ENCODE data around the gene C17orf78.

DNA sequence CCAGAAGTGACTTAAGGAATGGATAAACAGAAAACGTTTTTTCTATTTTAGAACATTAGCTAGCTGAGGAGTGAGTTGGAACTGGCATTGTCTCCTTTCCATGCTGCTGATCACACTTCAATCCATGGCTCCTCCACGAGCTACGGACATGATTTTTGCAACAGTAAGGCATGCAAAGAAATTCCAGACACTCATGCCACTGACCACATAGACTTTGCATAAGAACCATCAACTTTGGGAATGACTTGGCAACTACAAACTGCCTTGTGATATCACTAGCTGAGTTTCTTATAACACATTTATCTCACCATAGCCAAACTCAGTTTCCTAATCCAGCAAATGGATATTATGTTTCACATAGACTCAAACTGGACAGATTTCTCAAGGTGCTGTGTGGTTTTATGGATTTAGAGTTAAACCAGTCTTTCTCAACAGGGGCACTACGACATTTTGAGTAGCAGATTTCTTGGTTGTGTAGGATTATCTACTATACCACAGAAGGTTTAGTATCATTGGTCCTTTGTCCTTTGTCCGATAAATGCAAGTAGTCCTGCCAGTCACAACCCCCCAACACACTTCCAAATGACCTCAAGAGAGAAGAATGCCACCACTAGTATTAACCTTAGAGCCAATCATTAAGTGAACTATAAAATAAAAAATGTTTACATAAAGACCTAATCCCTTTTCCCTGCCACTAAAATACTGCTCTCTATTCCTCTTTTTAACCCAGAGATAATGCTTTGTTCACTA, 48.3 kb upstream of the C17orf78 start:
- TF ChIP-seq, protein P1, sequence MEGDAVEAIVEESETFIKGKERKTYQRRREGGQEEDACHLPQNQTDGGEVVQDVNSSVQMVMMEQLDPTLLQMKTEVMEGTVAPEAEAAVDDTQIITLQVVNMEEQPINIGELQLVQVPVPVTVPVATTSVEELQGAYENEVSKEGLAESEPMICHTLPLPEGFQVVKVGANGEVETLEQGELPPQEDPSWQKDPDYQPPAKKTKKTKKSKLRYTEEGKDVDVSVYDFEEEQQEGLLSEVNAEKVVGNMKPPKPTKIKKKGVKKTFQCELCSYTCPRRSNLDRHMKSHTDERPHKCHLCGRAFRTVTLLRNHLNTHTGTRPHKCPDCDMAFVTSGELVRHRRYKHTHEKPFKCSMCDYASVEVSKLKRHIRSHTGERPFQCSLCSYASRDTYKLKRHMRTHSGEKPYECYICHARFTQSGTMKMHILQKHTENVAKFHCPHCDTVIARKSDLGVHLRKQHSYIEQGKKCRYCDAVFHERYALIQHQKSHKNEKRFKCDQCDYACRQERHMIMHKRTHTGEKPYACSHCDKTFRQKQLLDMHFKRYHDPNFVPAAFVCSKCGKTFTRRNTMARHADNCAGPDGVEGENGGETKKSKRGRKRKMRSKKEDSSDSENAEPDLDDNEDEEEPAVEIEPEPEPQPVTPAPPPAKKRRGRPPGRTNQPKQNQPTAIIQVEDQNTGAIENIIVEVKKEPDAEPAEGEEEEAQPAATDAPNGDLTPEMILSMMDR (IDR thresholded peaks at IDR 0.05; ENCODE audit: low read depth, low read length): no peak
- no peak for TF ChIP-seq EZH2phosphoT487 (IDR thresholded peaks at IDR 0.05; ENCODE audit: low read depth)

Measured in OCI-LY3 (cell line).